HCT116 (cell line): ENCODE measurements around the gene MINAR1. TPM values are rescaled to one million over a fixed set of nuclear protein-coding genes. Genes with fewer than 3 reads are reported as not detected.

ENCODE experiments used
- ATAC-seq: fragments of 200-7000 bp; cut with Tn5 transposase; 2 replicates; pipeline ENCODE4 v1.9.1; 2020; ENCODE audit warnings: mild to moderate bottlenecking, moderate library complexity
- BruUV-seq: library from RNA; stranded (reverse); fragments of 400-500 nt; replicated peaks from 2 replicates; lab custom pipeline; 2021; lab: Mats Ljungman, UMichigan
- CTCF ChIA-PET: fragments of 300-600 bp; sonication (Branson Sonifier 250); formaldehyde crosslinking; loops from one replicate; lab custom pipeline; 2021; ENCODE audit warnings: antibody characterized with exemption; lab: Charles Lee
- POLR2A ChIA-PET: fragments of 300-600, 350-600 bp; sonication (Branson Sonifier 250); formaldehyde crosslinking; loops from one replicate; lab custom pipeline; 2021; ENCODE audit warnings: antibody characterized with exemption; lab: Charles Lee
- RAD21 ChIA-PET, 2 experiments: fragments of 300-600 bp; sonication (Branson Sonifier 250); formaldehyde crosslinking; loops; one replicate each; lab custom pipeline; 2023; ENCODE audit warnings: low total read pairs in 2 of 2; ENCODE audit not compliant: uncharacterized antibody in 2 of 2, unreplicated experiment in 2 of 2, low non-redundant PET in 1 of 2; lab: Charles Lee
- DNase-seq: peaks from one replicate; pipeline ENCODE4 v3.0.0-alpha.2; 2010; ENCODE audit warnings: low read depth, low spot score
- H2AFZ ChIP-seq: fragments of 200-600 bp; shearing (Covaris generic), sonication (generic); 2 replicates; pipeline ENCODE4 v1.6.1; 2017; ENCODE audit warnings: low read depth, mixed run types, mixed read lengths, antibody characterized with exemption, low read length; ENCODE audit not compliant: poor library complexity, severe bottlenecking
- H3K27ac ChIP-seq: 2 replicates; pipeline ENCODE4 v1.5.1; 2012; ENCODE audit warnings: low read depth, low read length
- H3K27me3 ChIP-seq: fragments of 200-600 bp; sonication (generic); 2 replicates; pipeline ENCODE4 v1.6.1; 2016; ENCODE audit warnings: mixed run types, low read length, mixed read lengths; ENCODE audit not compliant: insufficient read depth
- H3K36me3 ChIP-seq, 2 experiments: fragments of 200-500 bp in 1 of 2; fragments of 200-600 bp in 1 of 2; sonication (Bioruptor generic) in 1 of 2; sonication (generic) in 1 of 2; 2 replicates each; pipeline versions ENCODE4 v1.5.1 to v1.6.1; 2014 to 2016; ENCODE audit warnings: low read length in 2 of 2, inconsistent platforms in 1 of 2, mixed read lengths in 1 of 2, mixed run types in 1 of 2; ENCODE audit not compliant: insufficient read depth in 2 of 2, control insufficient read depth in 1 of 2
- H3K4me1 ChIP-seq, 2 experiments: fragments of 200-600 bp in 1 of 2; sonication (generic) in 1 of 2; 2 replicates each; pipeline versions ENCODE4 v1.5.1 to v1.6.1; 2012 to 2017; ENCODE audit warnings: low read length in 2 of 2, inconsistent platforms in 1 of 2, mild to moderate bottlenecking in 1 of 2, mixed read lengths in 1 of 2, mixed run types in 1 of 2, moderate library complexity in 1 of 2; ENCODE audit not compliant: insufficient read depth in 2 of 2, control insufficient read depth in 1 of 2
- H3K4me2 ChIP-seq: fragments of 200-600 bp; sonication (generic); 2 replicates; pipeline ENCODE4 v1.6.1; 2017; ENCODE audit warnings: mixed run types, low read length, mixed read lengths
- H3K4me3 ChIP-seq, 2 experiments: fragments of 200-600 bp in 1 of 2; sonication (generic) in 1 of 2; replicated peaks in 1 of 2; 2 replicates each; pipeline ENCODE4 v1.5.1; 2011 to 2016; ENCODE audit warnings: low read length in 2 of 2, control low read depth in 1 of 2, low read depth in 1 of 2, mild to moderate bottlenecking in 1 of 2, mixed read lengths in 1 of 2, mixed run types in 1 of 2
- H3K79me2 ChIP-seq: fragments of 200-600 bp; sonication (generic); 2 replicates; pipeline ENCODE4 v1.6.1; 2017; ENCODE audit warnings: mild to moderate bottlenecking, mixed run types, low read length, moderate library complexity, mixed read lengths; ENCODE audit not compliant: insufficient read depth
- H3K9ac ChIP-seq: fragments of 200-600 bp; sonication (generic); 2 replicates; pipeline ENCODE4 v1.6.1; 2016; ENCODE audit warnings: low read length, mixed read lengths
- H3K9me2 ChIP-seq: fragments of 200-600 bp; sonication (generic), shearing (Covaris generic); 2 replicates; pipeline ENCODE4 v1.6.1; 2017; ENCODE audit warnings: mixed run types, mild to moderate bottlenecking, moderate library complexity; ENCODE audit not compliant: insufficient read depth
- H3K9me3 ChIP-seq, 2 experiments: fragments of 200-500 bp in 1 of 2; fragments of 200-600 bp in 1 of 2; sonication (Bioruptor generic) in 1 of 2; sonication (generic) in 1 of 2; 2 replicates each; pipeline ENCODE4 v1.6.1; 2014 to 2017; ENCODE audit warnings: low read length in 2 of 2, mixed read lengths in 2 of 2, inconsistent platforms in 1 of 2, low read depth in 1 of 2, mild to moderate bottlenecking in 1 of 2, mixed run types in 1 of 2, moderate library complexity in 1 of 2; ENCODE audit not compliant: control insufficient read depth in 1 of 2, insufficient read depth in 1 of 2
- H4K20me1 ChIP-seq: fragments of 200-600 bp; sonication (generic), shearing (Covaris generic); 2 replicates; pipeline ENCODE4 v1.6.1; 2017; ENCODE audit warnings: mixed run types, mild to moderate bottlenecking, moderate library complexity; ENCODE audit not compliant: insufficient read depth
- CBX3 ChIP-seq: IDR thresholded peaks from 2 replicates; pipeline ENCODE4 v1.6.1; 2012; ENCODE audit warnings: low read depth
- CEBPB ChIP-seq: IDR thresholded peaks from 2 replicates; pipeline ENCODE4 v1.6.1; 2012; ENCODE audit warnings: low read depth
- ELF1 ChIP-seq: IDR thresholded peaks from 2 replicates; pipeline ENCODE4 v1.6.1; 2012; ENCODE audit warnings: low read depth, borderline replicate concordance
- EZH2 ChIP-seq: fragments of 200-600 bp; sonication (generic); IDR thresholded peaks from 2 replicates; pipeline ENCODE4 v1.6.1; 2017; ENCODE audit warnings: antibody characterized with exemption, mixed run types
- FOSL1 ChIP-seq: IDR thresholded peaks from 2 replicates; pipeline ENCODE4 v1.6.1; 2012; ENCODE audit warnings: low read depth
- JUND ChIP-seq: IDR thresholded peaks from 2 replicates; pipeline ENCODE4 v1.6.1; 2012
- MAX ChIP-seq: IDR thresholded peaks from 2 replicates; pipeline ENCODE4 v1.6.1; 2012
- RAD21 ChIP-seq: IDR thresholded peaks from 2 replicates; pipeline ENCODE4 v1.6.1; 2012; ENCODE audit warnings: low read depth, mild to moderate bottlenecking
- REST ChIP-seq: IDR thresholded peaks from 2 replicates; pipeline ENCODE4 v1.6.1; 2012; ENCODE audit warnings: low read depth
- SP1 ChIP-seq: IDR thresholded peaks from 2 replicates; pipeline ENCODE4 v1.6.1; 2012; ENCODE audit warnings: low read depth
- ZBTB33 ChIP-seq: IDR thresholded peaks from 2 replicates; pipeline ENCODE4 v1.6.1; 2011; ENCODE audit warnings: mild to moderate bottlenecking, low read length, moderate library complexity; ENCODE audit not compliant: insufficient replicate concordance; ENCODE audit errors: extremely low read depth
- intact Hi-C: fragments of 100-400 bp; cut with micrococcal nuclease; formaldehyde crosslinking; loops from 2 replicates; pipeline ENCODE4 v1.10.0; 2022
- total RNA-seq: library from RNA; stranded (reverse); gene quantifications from one replicate; pipeline ENCODE4 v1.2.1, GENCODE V29; 2021; ENCODE audit not compliant: unreplicated experiment

Gene MINAR1
- total RNA-seq, 1 experiment from 2014 or later: 1.9 TPM

GRCh38 chr15:79430901-79431635 is 1.1 kb upstream of the MINAR1 start:
- Histone ChIP-seq H3K9me2 (no peaks in the 10 kb centered on the region), H2AFZ (no peak overlapping the region), H4K20me1 (no peaks in the 10 kb centered on the region), H3K4me2 (no peak overlapping the region), H3K9ac (no peak overlapping the region), H3K79me2 (no peaks in the 10 kb centered on the region)
- POLR2A ChIA-PET: no interaction called here
- CTCF ChIA-PET: no interaction called here
- no TSS peak for BruUV-seq
- RAD21 ChIA-PET: no interaction called here
- ATAC-seq: no peak
- TF ChIP-seq ELF1 (no peak), EZH2 (no peak), RAD21 (no peak), MAX (no peak), CBX3 (no peak)
- TF ChIP-seq, all 23 proteins: peak for 0
- Histone ChIP-seq H3K27ac (no peak overlapping the region), H3K9me3 (no peaks in the 10 kb centered on the region), H3K4me3 (no peak overlapping the region), H3K4me1 (no peaks in the 10 kb centered on the region), H3K36me3 (no peaks in the 10 kb centered on the region), H3K27me3 (no peaks in the 10 kb centered on the region)
- intact Hi-C loops: no loop called here
- no peak for DNase-seq

- POLR2A ChIA-PET: no interaction called here
- ATAC-seq: no peak
- intact Hi-C loops: no loop called here
- TF ChIP-seq CBX3 (no peak), ELF1 (no peak), FOSL1 (no peak), RAD21 (no peak), CEBPB (no peak), JUND (no peak), SP1 (no peak), REST (no peak), EZH2 (no peak), ZBTB33 (no peak)
Measured at GRCh38 chr15:79432345-79433275, 474 bp downstream of the MINAR1 start.

More at GRCh38 chr15:79432345-79433275, 474 bp downstream of the MINAR1 start:
- H3K9me3 ChIP-seq: no peaks in the 10 kb centered on the region
- no peaks in the 10 kb centered on the region for H3K4me1 ChIP-seq
- no peak for DNase-seq
- no peaks in the 10 kb centered on the region for H3K9me2 ChIP-seq
- H2AFZ ChIP-seq: no peak overlapping the region
- no peak overlapping the region for H3K4me3 ChIP-seq
- RAD21 ChIA-PET: no interaction called here
- no peak overlapping the region for H3K4me2 ChIP-seq
- CTCF ChIA-PET: no interaction called here
- no peaks in the 10 kb centered on the region for H4K20me1 ChIP-seq
- no peaks in the 10 kb centered on the region for H3K27me3 ChIP-seq
- no peaks in the 10 kb centered on the region for H3K36me3 ChIP-seq
- no peaks in the 10 kb centered on the region for H3K79me2 ChIP-seq
- H3K9ac ChIP-seq: no peak overlapping the region
- no peak overlapping the region for H3K27ac ChIP-seq
- BruUV-seq: no TSS peak
